ENCODE data around the gene SYT1.

The SYT1 gene

GRCh38 chr12:79393842-79394241, 529.3 kb downstream of the SYT1 start:
- no peak for TF ChIP-seq ZFX (IDR thresholded peaks at IDR 0.05; ENCODE audit: borderline replicate concordance)
- no peak for TF ChIP-seq CTCF (IDR thresholded peaks at IDR 0.05)
- H3K27ac ChIP-seq = no peak overlapping the region

DNA sequence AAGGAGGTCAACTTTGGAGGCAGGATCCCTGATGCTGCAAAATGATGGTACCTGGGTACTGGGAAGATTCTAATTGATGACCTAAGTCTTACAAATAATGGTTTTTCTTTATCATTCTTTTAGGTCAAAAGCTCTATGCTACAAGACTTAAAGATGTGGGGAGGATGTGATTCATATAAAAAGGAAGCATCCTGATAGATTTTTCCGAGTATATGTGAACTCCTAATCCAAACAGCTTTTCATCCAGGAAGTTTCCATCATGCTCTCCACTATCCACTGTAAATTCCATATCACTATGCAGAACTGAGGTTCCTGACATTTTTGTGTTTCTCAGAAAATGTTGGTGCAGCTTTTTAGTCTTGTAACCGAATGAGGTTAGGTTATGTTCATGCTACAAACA, 533.0 kb downstream of the SYT1 start:
- TF ChIP-seq CTCF (IDR thresholded peaks at IDR 0.05) (no peak), ZFX (IDR thresholded peaks at IDR 0.05; ENCODE audit: borderline replicate concordance) (no peak)
- H3K27ac ChIP-seq = no peak overlapping the region

DNA sequence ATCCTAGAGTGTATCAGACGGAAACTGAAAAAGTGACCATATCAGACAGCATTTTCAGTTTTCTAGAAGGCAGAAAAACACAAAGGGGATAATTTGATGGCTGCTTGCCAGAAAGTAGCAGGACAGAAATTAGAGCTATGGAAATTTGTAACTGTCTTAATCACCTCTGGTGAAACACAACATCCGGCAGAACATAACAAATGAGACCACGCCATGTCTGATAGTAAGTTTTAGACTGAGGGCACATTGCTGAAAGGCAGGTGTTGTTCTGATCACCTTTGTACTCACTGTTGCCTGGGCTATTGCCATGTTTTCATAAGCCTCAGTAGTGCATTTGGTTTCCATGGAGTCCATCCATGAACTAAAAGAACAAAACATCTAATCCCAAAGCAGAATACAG, 535.9 kb downstream of the SYT1 start:
- TF ChIP-seq CTCF (IDR thresholded peaks at IDR 0.05) (no peak), ZFX (IDR thresholded peaks at IDR 0.05; ENCODE audit: borderline replicate concordance) (no peak)
- H3K27ac ChIP-seq = no peak overlapping the region

- TF ChIP-seq ZFX (IDR thresholded peaks at IDR 0.05; ENCODE audit: borderline replicate concordance) (no peak), CTCF (IDR thresholded peaks at IDR 0.05) (no peak)
- H3K27ac ChIP-seq = no peak overlapping the region
Observed at GRCh38 chr12:79402606-79403005, 538.0 kb downstream of the SYT1 start.

- no peak for TF ChIP-seq ZFX (IDR thresholded peaks at IDR 0.05; ENCODE audit: borderline replicate concordance)
- no peak for TF ChIP-seq CTCF (IDR thresholded peaks at IDR 0.05)
- no peak overlapping the region for H3K27ac ChIP-seq
Observed at GRCh38 chr12:79406993-79407392, 542.4 kb downstream of the SYT1 start.

GRCh38 chr12:79407671-79408622, 543.4 kb downstream of the SYT1 start:
- TF ChIP-seq CTCF (IDR thresholded peaks at IDR 0.05) = peak; percentile 88
- TF ChIP-seq ZFX (IDR thresholded peaks at IDR 0.05; ENCODE audit: borderline replicate concordance) = no peak
- no peak overlapping the region for H3K27ac ChIP-seq

GRCh38 chr12:79408689-79409088, 544.1 kb downstream of the SYT1 start:
- H3K27ac ChIP-seq = no peak overlapping the region
- TF ChIP-seq CTCF (IDR thresholded peaks at IDR 0.05) = no peak
- TF ChIP-seq ZFX (IDR thresholded peaks at IDR 0.05; ENCODE audit: borderline replicate concordance) = no peak

Data from 22Rv1 (cell line).